ENCODE data around the gene ZNF775. TPM values are rescaled to one million over a fixed set of nuclear protein-coding genes. Genes with fewer than 3 reads are reported as not detected.

Gene ZNF775
- polyA plus RNA-seq, 3 donors, result 1.3 to 2.7 (median 1.4) TPM

DNA sequence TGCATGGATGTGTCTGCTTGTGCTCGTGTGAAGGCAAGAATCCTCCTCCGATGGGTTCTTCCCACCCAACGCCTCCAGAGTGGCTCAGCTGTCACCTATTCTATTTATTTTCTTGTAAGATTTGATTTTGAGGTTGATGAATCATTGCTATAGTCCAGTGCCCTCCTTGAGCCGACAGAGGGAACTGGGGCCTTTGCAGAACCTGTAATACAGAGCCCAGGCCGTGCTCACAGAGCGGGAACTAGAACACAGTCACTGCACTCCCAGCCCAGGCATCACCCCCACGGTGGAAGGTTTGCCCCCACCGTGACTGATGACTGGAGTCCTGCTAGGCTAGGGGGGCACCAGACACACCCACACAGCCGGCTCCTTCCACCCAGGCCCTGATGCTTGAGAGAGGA lies 39.7 kb upstream of the ZNF775 start:
- Mint-ChIP-seq H3K9me3 (peaks cover 0 to 26% (median 13%) of the 10 kb centered on the region in 7 donors), H3K27ac (peak overlapping the region in 1 of 7 donors; percentile 23), H3K27me3 (ENCODE audit: low read depth in 3 of 3) (peaks cover 37 to 48% (median 38%) of the 10 kb centered on the region in 3 donors), H3K36me3 (peaks cover 5 to 8% of the 10 kb centered on the region in 2 donors), H3K4me1 (peaks cover 12% of the 10 kb centered on the region), H3K4me3 (peak overlapping the region in 1 of 2 donors; percentile 50)
- TF ChIP-seq, protein P1, sequence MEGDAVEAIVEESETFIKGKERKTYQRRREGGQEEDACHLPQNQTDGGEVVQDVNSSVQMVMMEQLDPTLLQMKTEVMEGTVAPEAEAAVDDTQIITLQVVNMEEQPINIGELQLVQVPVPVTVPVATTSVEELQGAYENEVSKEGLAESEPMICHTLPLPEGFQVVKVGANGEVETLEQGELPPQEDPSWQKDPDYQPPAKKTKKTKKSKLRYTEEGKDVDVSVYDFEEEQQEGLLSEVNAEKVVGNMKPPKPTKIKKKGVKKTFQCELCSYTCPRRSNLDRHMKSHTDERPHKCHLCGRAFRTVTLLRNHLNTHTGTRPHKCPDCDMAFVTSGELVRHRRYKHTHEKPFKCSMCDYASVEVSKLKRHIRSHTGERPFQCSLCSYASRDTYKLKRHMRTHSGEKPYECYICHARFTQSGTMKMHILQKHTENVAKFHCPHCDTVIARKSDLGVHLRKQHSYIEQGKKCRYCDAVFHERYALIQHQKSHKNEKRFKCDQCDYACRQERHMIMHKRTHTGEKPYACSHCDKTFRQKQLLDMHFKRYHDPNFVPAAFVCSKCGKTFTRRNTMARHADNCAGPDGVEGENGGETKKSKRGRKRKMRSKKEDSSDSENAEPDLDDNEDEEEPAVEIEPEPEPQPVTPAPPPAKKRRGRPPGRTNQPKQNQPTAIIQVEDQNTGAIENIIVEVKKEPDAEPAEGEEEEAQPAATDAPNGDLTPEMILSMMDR (IDR thresholded peaks at IDR 0.05), result no peak
- Histone ChIP-seq H3K4me1 (ENCODE audit: control insufficient read depth in 1 of 2, insufficient read depth in 2 of 2, low read length in 2 of 2) (peaks cover 6 to 12% of the 10 kb centered on the region in 2 donors), H3K36me3 (replicated peaks in 1 of 2; ENCODE audit: control insufficient read depth in 1 of 2, insufficient read depth in 2 of 2, low read length in 2 of 2) (no peaks in the 10 kb centered on the region), H4K20me1 (ENCODE audit: insufficient read depth, low read length) (no peaks in the 10 kb centered on the region), H3K27ac (ENCODE audit: low read depth in 1 of 2, low read length in 2 of 2) (no peak overlapping the region), H3K4me2 (replicated peaks; ENCODE audit: extremely low read depth, low read length, poor library complexity, severe bottlenecking) (no peak overlapping the region), H3K9ac (ENCODE audit: insufficient read depth, low read length, poor library complexity, severe bottlenecking) (no peak overlapping the region), H2AFZ (ENCODE audit: insufficient read depth, low read depth, low read length, poor library complexity, severe bottlenecking) (no peak overlapping the region), H3K4me3 (replicated peaks in 1 of 3; ENCODE audit: low read depth in 2 of 3, low read length in 3 of 3) (no peak overlapping the region), H3K9me3 (replicated peaks in 1 of 2; ENCODE audit: control insufficient read depth in 1 of 2, insufficient read depth in 1 of 2, low read length in 2 of 2) (peaks cover 7 to 19% of the 10 kb centered on the region in 2 donors), H3K27me3 (ENCODE audit: control insufficient read depth in 2 of 2, insufficient read depth in 2 of 2, low read length in 2 of 2) (peaks cover 27 to 42% of the 10 kb centered on the region in 2 donors), H3K79me2 (ENCODE audit: insufficient read depth, low read length) (no peaks in the 10 kb centered on the region)
- intact Hi-C loops (cut with micrococcal nuclease), result no loop called here
- DNase-seq, result no peak
- WGBS (ENCODE audit: insufficient coverage), result 22% methylated on average over 3 of the region's 9 CpGs

- H3K4me1 Mint-ChIP-seq, result peaks cover 12% of the 10 kb centered on the region
- peaks cover 6 to 12% of the 10 kb centered on the region in 2 donors for H3K4me1 ChIP-seq (ENCODE audit: control insufficient read depth in 1 of 2, insufficient read depth in 2 of 2, low read length in 2 of 2)
- H3K4me3 Mint-ChIP-seq, result peak overlapping the region in 1 of 2 donors; percentile 50
- peaks cover 10 to 22% of the 10 kb centered on the region in 2 donors for H3K9me3 ChIP-seq (replicated peaks in 1 of 2; ENCODE audit: control insufficient read depth in 1 of 2, insufficient read depth in 1 of 2, low read length in 2 of 2)
- H2AFZ ChIP-seq (ENCODE audit: insufficient read depth, low read depth, low read length, poor library complexity, severe bottlenecking), result no peak overlapping the region
- H3K27ac ChIP-seq (ENCODE audit: low read depth in 1 of 2, low read length in 2 of 2), result no peak overlapping the region
- H3K36me3 ChIP-seq (replicated peaks in 1 of 2; ENCODE audit: control insufficient read depth in 1 of 2, insufficient read depth in 2 of 2, low read length in 2 of 2), result no peaks in the 10 kb centered on the region
- no peaks in the 10 kb centered on the region for H4K20me1 ChIP-seq (ENCODE audit: insufficient read depth, low read length)
- DNase-seq, result no peak
- no peak overlapping the region for H3K4me3 ChIP-seq (replicated peaks in 1 of 3; ENCODE audit: low read depth in 2 of 3, low read length in 3 of 3)
- H3K36me3 Mint-ChIP-seq, result peaks cover 5 to 8% of the 10 kb centered on the region in 2 donors
- WGBS (ENCODE audit: insufficient coverage), result 40% methylated on average over 36 of the region's 39 CpGs
- H3K9ac ChIP-seq (ENCODE audit: insufficient read depth, low read length, poor library complexity, severe bottlenecking), result no peak overlapping the region
- TF ChIP-seq, protein P1 (IDR thresholded peaks at IDR 0.05), result no peak
- no peaks in the 10 kb centered on the region for H3K79me2 ChIP-seq (ENCODE audit: insufficient read depth, low read length)
- intact Hi-C loops (cut with micrococcal nuclease), result loop anchor here in 1 of 2 donors (10.0 kb wide), 1 partner anchor 55 kb away; no protein-coding TSS in a partner anchor
- H3K9me3 Mint-ChIP-seq, result peaks cover 0 to 32% (median 15%) of the 10 kb centered on the region in 7 donors
- H3K4me2 ChIP-seq (replicated peaks; ENCODE audit: extremely low read depth, low read length, poor library complexity, severe bottlenecking), result no peak overlapping the region
- H3K27me3 Mint-ChIP-seq (ENCODE audit: low read depth in 3 of 3), result peaks cover 40 to 49% (median 43%) of the 10 kb centered on the region in 3 donors
- peaks cover 27 to 42% of the 10 kb centered on the region in 2 donors for H3K27me3 ChIP-seq (ENCODE audit: control insufficient read depth in 2 of 2, insufficient read depth in 2 of 2, low read length in 2 of 2)
- H3K27ac Mint-ChIP-seq, result no peak overlapping the region
Measured at GRCh38 chr7:150340024-150340749, 38.9 kb upstream of the ZNF775 start.
